Measurements from ENCODE around the gene HIPK1.

- TF ChIP-seq CTCF (IDR thresholded peaks at IDR 0.05 in 4 of 5, conservative IDR thresholded peaks at IDR 0.05 in 1 of 5), result no peak
- no peak for TF ChIP-seq POLR2A (IDR thresholded peaks at IDR 0.05)
These were observed 22.6 kb downstream of the HIPK1 start for GRCh38 chr1:113951719-113952118.
